ENCODE measurements around the gene ZNF860. TPM values are rescaled to one million over a fixed set of nuclear protein-coding genes. Genes with fewer than 3 reads are reported as not detected.

The ZNF860 gene
- 1.3 and 1.9 TPM in 2 replicates for total RNA-seq

GRCh38 chr3:31981206-31982181 lies at the start of gene ZNF860, which contains the start of gene OSBPL10:
TSS of gene ZNF860 (plus strand) at chr3:31981750. CDS start at chr3:31989080, 7,330 bp downstream.
TSS of gene OSBPL10 (minus strand) at chr3:31981262. CDS start at chr3:31981179, 83 bp downstream.
- peak; percentile 82 to 97 for DNase-seq (ENCODE audit: low read depth in 2 of 2)

DNA sequence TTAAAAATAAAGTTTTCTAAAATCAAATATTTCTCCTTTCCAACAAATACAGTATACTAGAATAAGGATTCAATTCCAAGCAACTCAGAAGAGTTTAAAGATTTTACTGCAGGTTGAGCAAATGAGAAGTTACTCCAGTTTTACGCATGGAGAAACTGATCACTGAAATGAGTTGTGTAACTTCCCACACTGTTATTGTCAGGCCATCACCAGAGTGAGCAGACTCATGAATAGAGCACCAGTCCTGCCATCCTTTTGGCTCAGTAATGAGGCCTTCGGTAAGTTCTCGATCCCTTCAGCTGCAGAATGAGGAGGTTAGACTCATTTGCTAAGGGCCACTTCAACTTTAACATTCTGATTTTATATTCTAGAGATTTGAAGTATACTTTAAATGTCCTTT lies 48.6 kb upstream of the ZNF860 start:
- no peak for DNase-seq (ENCODE audit: low read depth in 2 of 2)

GRCh38 chr3:31934018-31934417 lies 47.5 kb upstream of the ZNF860 start:
- peak in 1 of 2 donors; percentile 49 for DNase-seq (ENCODE audit: low read depth in 2 of 2)

DNA sequence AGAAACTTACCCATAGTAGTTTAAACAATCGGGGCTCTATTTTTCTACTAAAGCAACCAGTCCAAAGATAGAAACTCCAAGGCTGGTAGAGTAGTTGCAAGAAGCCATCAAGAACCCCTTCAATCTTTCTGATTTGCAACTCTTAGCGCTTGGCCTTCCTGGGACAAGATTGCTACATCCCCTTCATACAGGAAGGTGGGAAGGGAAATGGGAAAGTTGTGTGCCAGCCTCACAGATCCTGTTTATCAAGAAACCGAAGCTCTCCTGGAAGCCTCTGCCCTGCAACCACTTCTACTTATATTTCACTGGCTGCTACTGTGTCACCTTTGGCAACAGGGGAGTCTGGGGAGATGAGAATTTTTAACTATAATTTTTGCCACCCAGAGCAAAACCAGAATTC lies 46.7 kb upstream of the ZNF860 start:
- DNase-seq (ENCODE audit: low read depth in 2 of 2) = peak in 1 of 2 donors; percentile 74

- DNase-seq (ENCODE audit: low read depth in 2 of 2) = peak; percentile 13 to 18
Observed at GRCh38 chr3:31936420-31937060, 45.0 kb upstream of the ZNF860 start.

- DNase-seq (ENCODE audit: low read depth in 2 of 2) = no peak
Observed at GRCh38 chr3:31937225-31937624, 44.3 kb upstream of the ZNF860 start.

GRCh38 chr3:31942446-31942845 lies 39.1 kb upstream of the ZNF860 start:
- DNase-seq (ENCODE audit: low read depth in 2 of 2) = no peak

GRCh38 chr3:31943041-31943440 lies 38.5 kb upstream of the ZNF860 start:
- no peak for DNase-seq (ENCODE audit: low read depth in 2 of 2)

- no peak for DNase-seq (ENCODE audit: low read depth in 2 of 2)
Observed at GRCh38 chr3:31945738-31946052, 35.9 kb upstream of the ZNF860 start.

DNA sequence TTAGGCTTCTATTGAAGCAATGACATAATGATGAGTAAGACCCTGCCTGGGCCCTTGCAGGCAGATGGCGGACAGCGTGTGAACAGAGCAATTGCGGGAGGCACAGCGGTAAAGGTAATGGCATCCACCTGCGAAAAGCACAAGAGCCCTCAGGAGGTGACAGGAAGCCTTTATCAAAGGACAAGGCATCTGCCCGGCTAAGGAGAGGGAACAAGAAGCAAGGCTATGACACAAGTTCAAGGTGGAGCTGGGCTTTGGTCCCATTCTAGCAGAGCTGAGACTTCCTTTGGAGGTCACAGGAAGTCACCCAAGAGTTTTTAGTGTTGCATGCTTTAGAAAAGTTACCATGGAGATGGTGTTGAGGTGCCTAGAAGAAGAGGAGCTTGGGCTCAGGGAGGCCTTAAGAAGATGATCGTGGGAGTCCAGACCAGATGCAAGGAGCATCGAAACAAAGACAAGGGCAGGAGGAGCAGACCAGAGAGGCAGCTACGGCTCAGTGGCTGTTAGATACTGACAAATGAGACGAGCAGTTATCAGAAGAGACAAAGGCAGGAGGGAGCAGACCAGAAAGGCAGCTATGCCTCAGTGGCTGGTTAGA lies 35.0 kb upstream of the ZNF860 start:
- DNase-seq (ENCODE audit: low read depth in 2 of 2) = no peak

- DNase-seq (ENCODE audit: low read depth in 2 of 2) = no peak
Observed at GRCh38 chr3:31947162-31947561, 34.4 kb upstream of the ZNF860 start.

DNA sequence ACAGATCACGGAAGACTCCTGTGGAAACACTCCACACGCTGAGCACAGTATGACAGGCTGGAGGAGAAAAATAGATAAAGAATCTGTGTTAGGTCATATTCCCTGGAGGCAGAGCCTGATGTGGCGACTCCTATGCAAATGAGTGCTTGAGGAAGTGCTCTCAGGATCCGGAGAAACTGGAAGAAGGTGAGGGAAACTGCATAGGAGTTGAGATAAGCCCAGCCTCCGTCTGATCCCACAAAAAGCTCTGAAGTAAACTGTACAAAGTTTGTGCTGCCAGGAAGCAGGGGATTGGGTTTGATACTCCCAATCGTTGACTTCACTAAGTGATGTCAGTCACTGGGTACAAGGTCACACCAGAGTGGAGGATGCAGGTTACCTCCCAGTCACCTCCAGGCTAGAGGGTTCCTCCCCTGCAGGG lies 33.9 kb upstream of the ZNF860 start:
- DNase-seq (ENCODE audit: low read depth in 2 of 2) = no peak

- DNase-seq (ENCODE audit: low read depth in 2 of 2) = no peak
Observed at GRCh38 chr3:31948280-31948679, 33.3 kb upstream of the ZNF860 start.

- no peak for DNase-seq (ENCODE audit: low read depth in 2 of 2)
Observed at GRCh38 chr3:31952205-31952604, 29.3 kb upstream of the ZNF860 start.

- DNase-seq (ENCODE audit: low read depth in 2 of 2) = no peak
Observed at GRCh38 chr3:31953091-31953490, 28.5 kb upstream of the ZNF860 start.

DNA sequence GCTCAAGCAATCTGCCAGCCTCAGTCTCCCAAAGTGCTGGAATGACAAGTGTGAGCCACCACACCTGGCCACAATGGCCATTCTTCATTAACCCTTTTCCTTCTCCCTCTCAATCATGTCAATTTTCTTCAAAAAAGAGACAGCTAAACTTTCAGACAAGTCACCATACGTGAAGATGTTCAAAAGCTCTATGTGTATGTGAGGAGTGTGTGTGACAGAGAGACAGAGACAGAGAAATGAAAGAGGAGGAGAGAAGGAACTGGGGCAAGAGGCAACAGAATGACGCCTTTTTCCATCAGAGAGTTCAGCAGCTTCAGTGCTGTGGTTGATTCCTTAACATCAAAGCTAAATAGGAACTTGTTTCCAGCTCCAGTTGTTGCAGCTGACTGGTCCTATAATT lies 27.9 kb upstream of the ZNF860 start:
- no peak for DNase-seq (ENCODE audit: low read depth in 2 of 2)

GRCh38 chr3:31955581-31955980 lies 26.0 kb upstream of the ZNF860 start:
- no peak for DNase-seq (ENCODE audit: low read depth in 2 of 2)

DNA sequence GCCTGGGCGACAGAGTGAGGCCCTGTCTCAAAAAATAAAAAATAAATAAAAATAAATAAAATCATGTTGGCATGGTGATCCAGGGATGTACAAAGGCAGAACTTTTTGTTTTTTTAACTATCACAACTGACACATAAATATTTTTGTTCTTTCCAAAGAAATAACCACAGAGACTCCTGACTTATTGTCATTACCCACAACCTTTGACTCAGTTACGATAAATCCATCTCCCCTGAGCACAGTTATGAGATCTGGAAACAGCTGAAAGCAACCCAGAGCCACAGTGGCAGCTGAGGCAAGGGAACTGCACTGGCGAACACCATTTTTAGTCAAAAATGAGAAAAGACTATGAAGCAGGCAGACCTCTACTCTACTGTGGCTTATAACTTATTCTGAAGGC lies 24.4 kb upstream of the ZNF860 start:
- peak in 1 of 2 donors; percentile 11 for DNase-seq (ENCODE audit: low read depth in 2 of 2)

- DNase-seq (ENCODE audit: low read depth in 2 of 2) = no peak
Observed at GRCh38 chr3:31958701-31959152, 22.8 kb upstream of the ZNF860 start.

DNA sequence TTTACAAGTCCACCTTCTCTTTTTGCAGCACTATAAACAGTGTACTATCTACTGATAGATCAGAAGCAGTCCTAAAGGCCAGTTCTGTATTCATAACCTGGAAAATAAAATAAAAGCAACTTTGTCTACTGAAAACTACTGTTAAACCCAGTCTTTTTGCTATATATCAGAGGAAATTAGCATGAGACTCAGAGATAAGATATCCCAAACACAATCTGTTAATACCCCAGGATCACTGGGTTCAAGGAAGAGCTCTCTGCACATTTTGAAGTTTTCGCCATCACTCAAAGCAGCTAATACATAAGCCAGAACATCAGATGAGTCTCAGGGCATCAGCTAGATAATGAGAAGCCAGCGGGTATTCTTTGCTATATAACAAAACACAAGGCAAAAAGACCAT lies 22.3 kb upstream of the ZNF860 start:
- no peak for DNase-seq (ENCODE audit: low read depth in 2 of 2)

GRCh38 chr3:31959951-31960792 lies 21.4 kb upstream of the ZNF860 start:
- DNase-seq (ENCODE audit: low read depth in 2 of 2) = no peak
